MCF 10A (cell line): ENCODE measurements around the gene ASXL3. TPM values are rescaled to one million over a fixed set of nuclear protein-coding genes. Genes with fewer than 3 reads are reported as not detected.

Experiments
- BruUV-seq: library from RNA; stranded (reverse); fragments of 400-500 nt; replicated peaks from 2 replicates; lab custom pipeline; 2021; lab: Mats Ljungman, UMichigan
- CTCF ChIA-PET: fragments of 300-600 bp; sonication (Branson Sonifier 250); formaldehyde crosslinking; extraction: SDS; loops from one replicate; lab custom pipeline; 2021; ENCODE audit warnings: antibody characterized with exemption, inconsistent platforms; lab: Yijun Ruan, JAX
- POLR2A ChIA-PET: fragments of 300-600, 350-650 bp; sonication (Branson Sonifier 250); formaldehyde crosslinking; extraction: SDS; loops from one replicate; lab custom pipeline; 2020; ENCODE audit warnings: antibody characterized with exemption, inconsistent platforms; lab: Yijun Ruan, JAX
- DNase-seq: peaks from one replicate; pipeline ENCODE4 v3.0.0-alpha.2; 2018; ENCODE audit not compliant: unreplicated experiment
- H3K27ac Mint-ChIP-seq: one replicate; pipeline ENCODE4 v1.8.0; 2022; ENCODE audit warnings: mild to moderate bottlenecking, low read depth, mixed read lengths; ENCODE audit not compliant: unreplicated experiment
- H3K27me3 Mint-ChIP-seq: one replicate; pipeline ENCODE4 v1.8.0; 2022; ENCODE audit warnings: mixed read lengths; ENCODE audit not compliant: insufficient read depth, unreplicated experiment
- H3K36me3 Mint-ChIP-seq: one replicate; pipeline ENCODE4 v1.8.0; 2022; ENCODE audit warnings: mild to moderate bottlenecking, moderate library complexity, mixed read lengths; ENCODE audit not compliant: insufficient read depth, unreplicated experiment
- H3K4me1 Mint-ChIP-seq: one replicate; pipeline ENCODE4 v1.8.0; 2022; ENCODE audit warnings: mixed read lengths; ENCODE audit not compliant: insufficient read depth, unreplicated experiment
- H3K4me3 Mint-ChIP-seq: one replicate; pipeline ENCODE4 v1.8.0; 2022; ENCODE audit warnings: mild to moderate bottlenecking, moderate library complexity, mixed read lengths; ENCODE audit not compliant: unreplicated experiment
- H3K9me3 Mint-ChIP-seq: one replicate; pipeline ENCODE4 v1.8.0; 2022; ENCODE audit warnings: mixed read lengths; ENCODE audit not compliant: unreplicated experiment
- CTCF ChIP-seq: fragments of 200-600 bp; IDR thresholded peaks from one replicate; pipeline ENCODE4 v1.8.0; 2022; ENCODE audit warnings: antibody characterized with exemption, mild to moderate bottlenecking; ENCODE audit not compliant: unreplicated experiment
- intact Hi-C: fragments of 100-400 bp; cut with micrococcal nuclease; formaldehyde crosslinking; loops from 2 replicates; pipeline ENCODE4 v1.14.1; 2022
- total RNA-seq: library from RNA; stranded (reverse); gene quantifications from 2 replicates; pipeline ENCODE4 v1.2.3, GENCODE V29; 2022

Gene ASXL3
- total RNA-seq, 1 experiment from 2014 or later: not detected

- no peak overlapping the region for H3K27ac Mint-ChIP-seq
- no peak for TF ChIP-seq CTCF
- no peak for DNase-seq
- H3K9me3 Mint-ChIP-seq: no peaks in the 10 kb centered on the region
- CTCF ChIA-PET: no interaction called here
- H3K36me3 Mint-ChIP-seq: no peaks in the 10 kb centered on the region
- POLR2A ChIA-PET: no interaction called here
- H3K4me1 Mint-ChIP-seq: no peaks in the 10 kb centered on the region
- H3K27me3 Mint-ChIP-seq: peaks cover 31% of the 10 kb centered on the region
- intact Hi-C loops: no loop called here
- no peak overlapping the region for H3K4me3 Mint-ChIP-seq
- no TSS peak for BruUV-seq
Measured at GRCh38 chr18:33677891-33678290, 99.9 kb downstream of the ASXL3 start.

DNA sequence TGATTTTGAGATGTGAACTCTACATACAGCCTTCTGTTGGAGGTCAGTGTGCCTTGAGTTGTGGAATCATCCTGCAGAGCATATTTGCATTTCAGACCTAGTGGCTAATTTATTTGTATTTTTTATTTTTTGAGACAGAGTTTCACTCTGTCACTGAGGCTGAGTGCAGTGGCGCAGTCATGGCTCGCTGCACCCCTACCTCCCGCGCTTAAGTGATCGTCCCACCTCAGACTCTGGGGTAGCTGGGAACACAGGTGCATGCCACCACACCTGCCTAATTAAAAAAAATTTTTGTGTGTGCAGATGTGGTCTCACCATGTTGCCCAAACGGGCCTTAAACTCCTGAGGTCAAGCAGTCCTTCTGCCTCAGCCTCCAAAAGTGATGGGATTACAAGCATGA is 104.4 kb downstream of the ASXL3 start:
- intact Hi-C loops: no loop called here
- ChIA-PET CTCF (no interaction called here), POLR2A (no interaction called here)
- no peak for TF ChIP-seq CTCF
- no TSS peak for BruUV-seq
- DNase-seq: no peak
- H3K9me3 Mint-ChIP-seq: peaks cover 8% of the 10 kb centered on the region
- peaks cover 38% of the 10 kb centered on the region for H3K27me3 Mint-ChIP-seq
- no peaks in the 10 kb centered on the region for H3K4me1 Mint-ChIP-seq
- H3K36me3 Mint-ChIP-seq: no peaks in the 10 kb centered on the region
- no peak overlapping the region for H3K27ac Mint-ChIP-seq
- no peak overlapping the region for H3K4me3 Mint-ChIP-seq

DNA sequence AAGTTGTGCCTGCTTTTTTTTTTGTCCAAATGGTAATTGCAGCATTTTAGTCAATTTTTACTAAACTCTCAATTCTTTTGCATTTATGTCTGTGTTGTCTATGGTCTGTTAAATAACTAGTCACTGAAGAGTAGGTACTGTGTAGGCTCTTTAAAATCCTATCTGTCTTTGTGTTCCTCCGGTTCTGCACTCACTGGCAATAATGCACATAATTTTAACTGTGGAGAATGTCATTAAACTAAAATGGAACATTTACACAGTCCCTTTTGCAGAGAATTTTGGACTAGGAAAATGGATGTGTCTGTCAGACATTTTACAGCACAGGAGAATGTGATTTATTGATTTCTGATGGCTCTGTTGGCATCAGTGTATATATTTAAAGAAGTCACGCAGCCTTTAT is 116.6 kb downstream of the ASXL3 start:
- intact Hi-C loops: no loop called here
- TF ChIP-seq CTCF: no peak
- Mint-ChIP-seq H3K9me3 (peaks cover 23% of the 10 kb centered on the region), H3K27ac (no peak overlapping the region), H3K4me3 (no peak overlapping the region), H3K4me1 (no peaks in the 10 kb centered on the region), H3K27me3 (peaks cover 31% of the 10 kb centered on the region), H3K36me3 (no peaks in the 10 kb centered on the region)
- no peak for DNase-seq
- ChIA-PET POLR2A (no interaction called here), CTCF (no interaction called here)
- BruUV-seq: no TSS peak

GRCh38 chr18:33696332-33697162 is 118.5 kb downstream of the ASXL3 start:
- DNase-seq: no peak
- no TSS peak for BruUV-seq
- Mint-ChIP-seq H3K4me1 (no peaks in the 10 kb centered on the region), H3K36me3 (no peaks in the 10 kb centered on the region), H3K9me3 (peaks cover 11% of the 10 kb centered on the region), H3K4me3 (no peak overlapping the region), H3K27me3 (peaks cover 14% of the 10 kb centered on the region), H3K27ac (no peak overlapping the region)
- ChIA-PET CTCF (no interaction called here), POLR2A (no interaction called here)
- intact Hi-C loops: no loop called here
- no peak for TF ChIP-seq CTCF
